NB4 (cell line): ENCODE measurements around the gene USP28.

Experiments
- DNase-seq: peaks from one replicate; pipeline ENCODE4 v3.0.0; 2010; ENCODE audit warnings: low read depth
- H3K4me3 ChIP-seq: one replicate; pipeline ENCODE4 v1.5.1; 2011; ENCODE audit warnings: mild to moderate bottlenecking, low read depth, low read length, moderate library complexity
- MYC ChIP-seq: IDR thresholded peaks from 2 replicates; pipeline ENCODE4 v1.6.1; 2011; ENCODE audit warnings: low read depth, low read length
- POLR2A ChIP-seq: IDR thresholded peaks from 2 replicates; pipeline ENCODE4 v1.6.1; 2011; ENCODE audit warnings: mild to moderate bottlenecking; ENCODE audit not compliant: insufficient read length; ENCODE audit errors: extremely low read depth
- TF ChIP-seq, protein P1 (sequence below): IDR thresholded peaks from one replicate; pipeline ENCODE4 v1.5.1; 2012; ENCODE audit warnings: low read depth, low read length
- TF ChIP-seq, protein P2 (sequence below): IDR thresholded peaks from 2 replicates; pipeline ENCODE4 v1.6.1; 2011; ENCODE audit warnings: low read depth, low read length

Gene USP28

GRCh38 chr11:113862435-113862834 lies 12.9 kb downstream of the USP28 start:
- H3K4me3 ChIP-seq: no peak overlapping the region
- TF ChIP-seq, protein P1, sequence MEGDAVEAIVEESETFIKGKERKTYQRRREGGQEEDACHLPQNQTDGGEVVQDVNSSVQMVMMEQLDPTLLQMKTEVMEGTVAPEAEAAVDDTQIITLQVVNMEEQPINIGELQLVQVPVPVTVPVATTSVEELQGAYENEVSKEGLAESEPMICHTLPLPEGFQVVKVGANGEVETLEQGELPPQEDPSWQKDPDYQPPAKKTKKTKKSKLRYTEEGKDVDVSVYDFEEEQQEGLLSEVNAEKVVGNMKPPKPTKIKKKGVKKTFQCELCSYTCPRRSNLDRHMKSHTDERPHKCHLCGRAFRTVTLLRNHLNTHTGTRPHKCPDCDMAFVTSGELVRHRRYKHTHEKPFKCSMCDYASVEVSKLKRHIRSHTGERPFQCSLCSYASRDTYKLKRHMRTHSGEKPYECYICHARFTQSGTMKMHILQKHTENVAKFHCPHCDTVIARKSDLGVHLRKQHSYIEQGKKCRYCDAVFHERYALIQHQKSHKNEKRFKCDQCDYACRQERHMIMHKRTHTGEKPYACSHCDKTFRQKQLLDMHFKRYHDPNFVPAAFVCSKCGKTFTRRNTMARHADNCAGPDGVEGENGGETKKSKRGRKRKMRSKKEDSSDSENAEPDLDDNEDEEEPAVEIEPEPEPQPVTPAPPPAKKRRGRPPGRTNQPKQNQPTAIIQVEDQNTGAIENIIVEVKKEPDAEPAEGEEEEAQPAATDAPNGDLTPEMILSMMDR: no peak
- no peak for TF ChIP-seq POLR2A
- no peak for TF ChIP-seq MYC
- TF ChIP-seq, protein P2, sequence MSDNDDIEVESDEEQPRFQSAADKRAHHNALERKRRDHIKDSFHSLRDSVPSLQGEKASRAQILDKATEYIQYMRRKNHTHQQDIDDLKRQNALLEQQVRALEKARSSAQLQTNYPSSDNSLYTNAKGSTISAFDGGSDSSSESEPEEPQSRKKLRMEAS: no peak
- no peak for DNase-seq

DNA sequence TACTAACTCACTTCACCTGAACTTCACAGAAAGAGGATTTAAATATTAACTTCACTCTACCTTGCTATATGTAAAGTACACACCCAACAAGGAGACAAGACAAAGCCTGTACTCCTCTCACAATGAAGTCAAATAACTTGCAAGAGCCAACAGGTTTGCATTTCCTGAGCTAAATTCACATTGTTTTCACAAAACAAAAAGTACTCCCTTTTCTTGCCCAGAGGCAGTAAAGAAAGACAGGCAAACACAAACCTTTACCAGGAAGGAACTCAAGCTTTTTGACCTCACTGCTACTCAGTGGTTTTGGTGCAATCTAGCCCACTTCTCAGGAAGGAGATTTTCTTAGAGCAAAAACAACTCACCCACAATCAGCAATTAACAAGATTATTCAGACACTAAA lies 15.7 kb downstream of the USP28 start:
- TF ChIP-seq, protein P2: no peak
- TF ChIP-seq MYC (no peak), POLR2A (no peak)
- TF ChIP-seq, protein P1: no peak
- DNase-seq: peak; percentile 13
- no peak overlapping the region for H3K4me3 ChIP-seq

GRCh38 chr11:113856966-113857759 lies 18.2 kb downstream of the USP28 start:
- no peak for DNase-seq
- TF ChIP-seq POLR2A: no peak
- TF ChIP-seq MYC: no peak
- TF ChIP-seq, protein P1: no peak
- no peak overlapping the region for H3K4me3 ChIP-seq

GRCh38 chr11:113855803-113856202 lies 19.6 kb downstream of the USP28 start:
- H3K4me3 ChIP-seq: no peak overlapping the region
- DNase-seq: no peak
- TF ChIP-seq MYC (no peak), POLR2A (no peak)
- TF ChIP-seq, protein P1: no peak
- TF ChIP-seq, protein P2: no peak

DNA sequence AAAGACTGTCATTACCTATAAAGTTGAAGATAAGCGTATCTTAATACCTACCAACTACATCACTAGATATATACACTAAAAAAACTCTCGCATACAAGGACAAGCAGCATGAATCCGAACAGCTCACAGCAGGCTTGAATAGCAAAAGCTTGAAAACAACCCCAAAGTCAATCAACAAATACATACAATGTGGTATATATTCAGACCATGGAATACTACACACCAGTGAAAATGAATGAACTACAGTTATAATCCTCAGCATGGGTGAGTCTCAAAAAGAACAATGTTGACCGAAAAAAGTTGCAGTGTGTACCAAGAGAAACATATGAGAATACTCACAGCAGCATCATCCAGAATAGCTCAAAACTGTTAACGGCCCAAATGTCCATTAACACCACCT lies 25.2 kb downstream of the USP28 start:
- TF ChIP-seq, protein P1: no peak
- TF ChIP-seq, protein P2: no peak
- TF ChIP-seq POLR2A (no peak), MYC (no peak)
- DNase-seq: no peak

DNA sequence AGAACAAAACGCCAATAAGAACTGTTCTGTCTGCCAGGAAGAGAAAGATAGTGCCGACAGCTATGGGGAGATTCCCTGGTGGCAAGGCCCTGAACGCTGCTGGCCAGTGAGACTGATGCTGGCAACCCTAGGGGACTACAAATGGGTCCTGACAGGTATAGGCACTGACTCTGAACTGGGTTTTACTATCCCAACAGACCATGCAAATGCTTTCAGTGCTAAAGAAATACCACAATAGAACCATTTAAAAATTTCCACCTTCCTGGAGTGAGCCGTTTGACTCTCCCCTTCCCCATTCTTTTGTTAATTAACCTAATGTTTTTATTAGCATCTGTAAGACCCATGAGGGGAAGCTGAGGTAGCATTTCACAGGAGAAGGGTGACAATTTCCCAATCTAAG lies 25.7 kb downstream of the USP28 start:
- TF ChIP-seq, protein P1: no peak
- TF ChIP-seq MYC (no peak), POLR2A (no peak)
- TF ChIP-seq, protein P2: no peak
- H3K4me3 ChIP-seq: no peak overlapping the region
- DNase-seq: no peak

More for the DNA sequence above, 25.2 kb downstream of the USP28 start:
- H3K4me3 ChIP-seq: no peak overlapping the region
